Measurements from ENCODE around the gene UXS1. TPM values are rescaled to one million over a fixed set of nuclear protein-coding genes. Genes with fewer than 3 reads are reported as not detected.

UXS1 gene
- total RNA-seq, 4 donors from 2014 or later = 20.4 to 44.6 (median 32.1) TPM

DNA sequence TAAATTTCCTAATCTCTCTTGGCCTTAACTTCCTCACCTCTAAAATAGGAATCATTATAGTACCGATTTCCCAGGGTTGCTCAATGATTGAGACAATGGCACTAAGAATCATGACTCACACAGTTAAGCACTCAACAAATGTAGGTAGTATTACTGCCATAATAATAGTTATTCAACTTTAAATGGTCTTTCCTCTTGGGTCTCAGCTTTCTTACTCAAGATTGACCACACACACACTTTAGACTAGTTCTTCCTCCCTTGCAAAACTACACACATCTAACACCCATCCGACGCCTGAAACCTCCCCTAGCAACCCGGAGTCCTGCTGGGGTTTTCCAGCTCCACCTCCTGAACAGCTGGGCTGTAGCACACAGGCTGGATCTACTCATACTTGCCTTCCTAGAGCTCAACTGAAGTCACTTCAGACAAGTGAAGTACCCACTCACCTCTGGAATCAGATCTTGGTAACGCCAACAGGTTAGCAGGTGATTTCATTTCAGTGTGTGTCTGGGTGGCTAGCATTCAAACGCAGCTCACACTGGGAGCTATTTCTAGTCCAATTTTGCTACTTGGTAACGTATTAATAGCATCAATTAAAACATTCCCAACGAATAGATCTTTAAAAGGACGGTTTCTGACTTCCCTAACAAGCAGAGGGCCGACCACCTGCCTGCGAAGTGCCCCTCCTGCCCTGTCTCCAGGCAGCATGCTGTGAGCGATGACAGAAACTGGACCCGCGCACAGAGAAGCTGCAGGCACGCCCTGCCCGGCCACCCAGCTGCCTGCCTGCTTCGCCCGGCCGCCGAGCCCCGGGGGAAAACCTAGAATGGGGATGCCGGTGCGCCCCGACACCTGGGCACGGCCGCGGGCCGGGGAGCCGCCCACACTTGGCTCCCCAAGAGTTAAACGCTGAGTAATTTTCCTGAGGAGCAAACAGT, 1.1 kb downstream of the UXS1 start:
- H3K4me3 ChIP-seq = peak overlapping the region; percentile 83 to 100 (median 86)
- TF ChIP-seq, protein P1, sequence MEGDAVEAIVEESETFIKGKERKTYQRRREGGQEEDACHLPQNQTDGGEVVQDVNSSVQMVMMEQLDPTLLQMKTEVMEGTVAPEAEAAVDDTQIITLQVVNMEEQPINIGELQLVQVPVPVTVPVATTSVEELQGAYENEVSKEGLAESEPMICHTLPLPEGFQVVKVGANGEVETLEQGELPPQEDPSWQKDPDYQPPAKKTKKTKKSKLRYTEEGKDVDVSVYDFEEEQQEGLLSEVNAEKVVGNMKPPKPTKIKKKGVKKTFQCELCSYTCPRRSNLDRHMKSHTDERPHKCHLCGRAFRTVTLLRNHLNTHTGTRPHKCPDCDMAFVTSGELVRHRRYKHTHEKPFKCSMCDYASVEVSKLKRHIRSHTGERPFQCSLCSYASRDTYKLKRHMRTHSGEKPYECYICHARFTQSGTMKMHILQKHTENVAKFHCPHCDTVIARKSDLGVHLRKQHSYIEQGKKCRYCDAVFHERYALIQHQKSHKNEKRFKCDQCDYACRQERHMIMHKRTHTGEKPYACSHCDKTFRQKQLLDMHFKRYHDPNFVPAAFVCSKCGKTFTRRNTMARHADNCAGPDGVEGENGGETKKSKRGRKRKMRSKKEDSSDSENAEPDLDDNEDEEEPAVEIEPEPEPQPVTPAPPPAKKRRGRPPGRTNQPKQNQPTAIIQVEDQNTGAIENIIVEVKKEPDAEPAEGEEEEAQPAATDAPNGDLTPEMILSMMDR (IDR thresholded peaks at IDR 0.05) = no peak
- TF ChIP-seq POLR2A (IDR thresholded peaks at IDR 0.05) = peak in 1 of 2 donors; percentile 24
- DNase-seq = peak; percentile 44 to 69 (median 67)

DNA sequence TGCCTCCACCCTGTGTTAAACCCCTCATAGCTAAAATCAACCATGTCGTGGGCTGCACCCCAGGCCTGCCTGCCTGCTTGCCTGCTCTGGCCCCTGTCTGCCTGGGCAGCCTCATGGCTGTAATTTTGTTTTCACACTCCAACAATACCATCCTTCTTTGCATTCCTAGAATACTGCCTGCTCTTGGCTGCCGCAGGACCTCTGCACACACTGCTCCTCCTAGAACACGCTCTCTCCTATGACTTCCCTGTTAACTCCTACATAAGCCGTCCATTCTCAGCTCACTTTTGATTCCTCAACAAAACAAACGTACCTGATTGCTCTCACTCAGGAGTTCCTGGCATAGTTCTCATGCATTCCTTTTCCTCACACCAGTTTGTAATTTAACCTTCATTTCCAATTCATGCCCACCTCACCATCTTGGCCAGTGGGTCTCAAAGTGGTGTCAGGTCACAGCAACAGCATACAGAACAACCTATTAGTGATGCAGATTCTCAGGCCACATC, 2.5 kb downstream of the UXS1 start:
- H3K9me3 ChIP-seq = no peaks in the 10 kb centered on the region
- peaks cover 0 to 20% (median 2%) of the 10 kb centered on the region in 4 donors for H3K4me1 ChIP-seq
- DNase-seq = no peak
- no peak overlapping the region for H3K27ac ChIP-seq
- H3K36me3 ChIP-seq = no peaks in the 10 kb centered on the region
- H3K4me3 ChIP-seq = no peak overlapping the region
- no peak for TF ChIP-seq POLR2A (IDR thresholded peaks at IDR 0.05)
- TF ChIP-seq, protein P1 (IDR thresholded peaks at IDR 0.05) = no peak
- no peaks in the 10 kb centered on the region for H3K27me3 ChIP-seq

More for the DNA sequence above, 1.1 kb downstream of the UXS1 start:
- no peaks in the 10 kb centered on the region for H3K27me3 ChIP-seq
- H3K36me3 ChIP-seq = no peaks in the 10 kb centered on the region
- no peaks in the 10 kb centered on the region for H3K9me3 ChIP-seq
- peaks cover 0 to 20% (median 2%) of the 10 kb centered on the region in 4 donors for H3K4me1 ChIP-seq
- peak overlapping the region; percentile 73 to 93 (median 84) for H3K27ac ChIP-seq

DNA sequence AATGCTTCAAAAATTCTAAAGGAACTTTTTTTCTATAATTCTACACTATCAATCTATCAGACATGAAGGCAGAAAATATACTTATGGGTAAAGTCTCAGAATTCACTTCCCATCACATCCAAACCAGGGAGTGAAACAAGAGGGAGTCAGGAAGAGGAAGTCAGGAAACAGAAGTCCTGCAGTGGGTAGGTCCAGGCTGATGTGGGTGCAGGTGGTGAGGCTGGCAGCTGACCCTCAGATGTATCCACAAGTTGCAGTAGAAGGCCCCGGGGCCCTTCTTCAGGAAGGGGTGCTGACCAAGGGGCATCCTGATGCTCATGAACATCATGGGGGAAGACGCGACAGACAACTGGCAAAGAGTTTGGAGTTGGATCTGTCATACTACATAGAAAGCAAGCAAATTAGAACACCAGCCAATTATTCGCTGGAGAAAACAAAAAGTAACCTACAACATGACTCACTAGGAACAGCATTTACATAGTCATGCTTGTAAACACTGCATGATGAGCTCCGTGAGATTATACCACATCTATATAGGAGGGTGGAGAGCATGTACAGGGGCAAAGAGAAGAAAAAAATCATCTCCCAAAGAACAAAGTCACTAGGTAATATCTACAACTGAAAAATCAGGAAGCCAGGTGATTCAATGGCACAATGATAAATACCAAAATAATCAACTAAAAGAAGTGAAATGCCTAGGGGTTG, 4.2 kb downstream of the UXS1 start:
- Histone ChIP-seq H3K27ac (no peak overlapping the region), H3K36me3 (no peaks in the 10 kb centered on the region), H3K27me3 (no peaks in the 10 kb centered on the region), H3K9me3 (no peaks in the 10 kb centered on the region), H3K4me1 (peaks cover 0 to 16% (median 2%) of the 10 kb centered on the region in 4 donors), H3K4me3 (no peak overlapping the region)
- TF ChIP-seq, protein P1 (IDR thresholded peaks at IDR 0.05) = no peak
- no peak for TF ChIP-seq POLR2A (IDR thresholded peaks at IDR 0.05)
- no peak for DNase-seq

- Histone ChIP-seq H3K27me3 (no peaks in the 10 kb centered on the region), H3K9me3 (no peaks in the 10 kb centered on the region), H3K4me3 (no peak overlapping the region), H3K27ac (no peak overlapping the region), H3K4me1 (peaks cover 0 to 15% (median 2%) of the 10 kb centered on the region in 4 donors), H3K36me3 (no peaks in the 10 kb centered on the region)
- TF ChIP-seq, protein P1 (IDR thresholded peaks at IDR 0.05) = no peak
- no peak for TF ChIP-seq POLR2A (IDR thresholded peaks at IDR 0.05)
- no peak for DNase-seq
These were observed 4.8 kb downstream of the UXS1 start for GRCh38 chr2:106189325-106189724.

DNA sequence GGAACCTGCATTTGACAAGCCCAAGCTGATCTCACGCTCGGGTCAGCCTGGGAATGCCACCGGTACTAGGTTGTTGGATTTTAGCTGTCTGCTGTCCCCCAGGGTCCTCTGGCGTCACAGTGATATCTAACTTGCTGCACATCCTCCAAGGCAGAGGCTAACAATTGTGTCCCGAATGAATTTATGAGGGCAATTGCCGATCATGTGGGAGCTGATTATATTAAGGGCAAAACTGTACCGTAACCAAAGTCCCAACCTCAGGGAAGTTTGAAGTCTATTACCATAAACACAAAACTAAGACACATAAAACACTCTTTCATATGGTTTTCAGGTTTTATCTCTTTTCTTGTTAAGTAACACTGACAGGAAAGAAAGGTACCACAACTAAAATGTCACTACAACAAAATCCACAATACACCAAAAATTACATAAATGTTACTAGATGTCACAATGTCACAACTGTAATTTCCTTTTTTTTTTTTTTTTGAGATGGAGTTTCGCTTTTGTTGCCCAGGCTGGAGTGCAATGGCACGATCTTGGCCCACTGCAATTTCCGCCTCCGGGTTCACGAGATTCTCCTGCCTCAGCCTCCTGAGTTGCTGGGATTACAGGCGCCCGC, 6.7 kb downstream of the UXS1 start:
- no peaks in the 10 kb centered on the region for H3K36me3 ChIP-seq
- H3K9me3 ChIP-seq = no peaks in the 10 kb centered on the region
- peaks cover 0 to 10% (median 0%) of the 10 kb centered on the region in 4 donors for H3K4me1 ChIP-seq
- no peak for DNase-seq
- H3K27ac ChIP-seq = no peak overlapping the region
- H3K27me3 ChIP-seq = no peaks in the 10 kb centered on the region
- no peak overlapping the region for H3K4me3 ChIP-seq
- no peak for TF ChIP-seq POLR2A (IDR thresholded peaks at IDR 0.05)
- TF ChIP-seq, protein P1 (IDR thresholded peaks at IDR 0.05) = no peak
